ENCODE results near the gene EXOSC2.

The EXOSC2 gene

GRCh38 chr9:130698514-130698913 lies 4.9 kb downstream of the EXOSC2 start:
- DNase-seq, result no peak

GRCh38 chr9:130699047-130699446 lies 5.5 kb downstream of the EXOSC2 start:
- DNase-seq, result no peak

GRCh38 chr9:130701059-130702022 lies 7.8 kb downstream of the EXOSC2 start:
- peak; percentile 32 for DNase-seq

DNA sequence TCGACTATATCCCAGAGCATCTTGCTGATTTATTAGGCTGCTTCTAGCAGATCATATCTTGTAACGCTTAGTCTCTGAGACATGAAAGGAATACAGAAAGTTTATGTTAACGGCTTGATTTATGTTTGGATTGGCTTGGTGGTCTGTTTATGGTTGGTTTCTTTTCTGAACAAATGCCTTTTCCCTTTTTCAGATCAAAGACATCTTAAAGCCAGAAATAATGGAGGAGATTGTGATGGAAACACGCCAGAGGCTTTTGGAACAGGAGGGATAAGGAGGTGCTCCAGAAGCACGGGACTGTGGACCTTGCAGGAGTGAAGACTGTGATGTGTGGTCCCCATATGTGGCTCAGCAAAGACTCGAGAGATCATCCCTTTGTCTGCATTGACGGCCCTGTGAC lies 9.9 kb downstream of the EXOSC2 start:
- DNase-seq, result no peak

GRCh38 chr9:130707225-130707976 lies 13.8 kb downstream of the EXOSC2 start:
- peak; percentile 59 for DNase-seq

GRCh38 chr9:130710822-130711352 lies 17.3 kb downstream of the EXOSC2 start:
- DNase-seq, result no peak

DNA sequence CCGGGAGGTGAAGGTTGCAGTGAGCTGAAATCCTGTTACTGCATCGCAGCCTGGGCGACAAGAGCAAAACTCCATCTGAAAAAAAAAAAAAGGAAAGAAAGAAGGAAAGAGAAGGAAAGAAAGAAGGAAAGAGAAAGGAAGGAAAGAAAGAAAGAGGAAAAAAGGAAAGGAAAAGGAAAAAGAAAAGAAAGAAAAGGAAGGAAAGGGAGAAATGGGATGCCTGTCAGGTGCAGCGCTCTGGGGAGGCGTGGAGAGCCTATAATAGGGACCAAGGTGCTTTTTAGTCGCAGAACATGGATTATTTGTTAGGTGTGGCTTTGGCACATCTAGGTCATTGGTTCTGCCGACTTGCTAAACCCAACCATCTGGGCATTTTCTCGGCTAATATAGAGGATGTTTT lies 17.9 kb downstream of the EXOSC2 start:
- no peak for DNase-seq

GRCh38 chr9:130712564-130713285 lies 19.1 kb downstream of the EXOSC2 start:
- DNase-seq, result peak; percentile 93

- DNase-seq, result peak; percentile 7
These were observed 19.8 kb downstream of the EXOSC2 start for GRCh38 chr9:130713286-130713960.

- no peak for DNase-seq
These were observed 21.1 kb downstream of the EXOSC2 start for GRCh38 chr9:130714586-130715110.

DNA sequence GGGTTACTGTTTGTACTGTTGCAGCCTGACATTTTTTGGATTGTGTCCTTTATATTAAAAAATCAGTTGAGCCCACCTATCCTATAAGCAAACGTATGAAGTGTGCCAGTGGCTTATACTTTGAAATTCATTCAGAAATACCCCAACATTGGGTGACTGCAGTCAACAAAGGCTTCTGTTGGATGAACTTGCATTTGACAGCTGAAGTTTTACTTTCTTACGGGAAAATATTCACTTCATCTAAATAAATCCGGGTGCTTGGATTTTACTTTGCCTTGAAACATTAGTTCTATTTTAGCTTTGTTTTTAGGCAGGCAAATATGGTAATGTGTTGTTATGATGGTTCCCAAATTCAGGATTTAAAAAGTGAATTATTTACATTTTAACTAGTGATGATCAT lies 21.7 kb downstream of the EXOSC2 start:
- no peak for DNase-seq

- no peak for DNase-seq
These were observed 25.0 kb downstream of the EXOSC2 start for GRCh38 chr9:130718562-130718961.

DNA sequence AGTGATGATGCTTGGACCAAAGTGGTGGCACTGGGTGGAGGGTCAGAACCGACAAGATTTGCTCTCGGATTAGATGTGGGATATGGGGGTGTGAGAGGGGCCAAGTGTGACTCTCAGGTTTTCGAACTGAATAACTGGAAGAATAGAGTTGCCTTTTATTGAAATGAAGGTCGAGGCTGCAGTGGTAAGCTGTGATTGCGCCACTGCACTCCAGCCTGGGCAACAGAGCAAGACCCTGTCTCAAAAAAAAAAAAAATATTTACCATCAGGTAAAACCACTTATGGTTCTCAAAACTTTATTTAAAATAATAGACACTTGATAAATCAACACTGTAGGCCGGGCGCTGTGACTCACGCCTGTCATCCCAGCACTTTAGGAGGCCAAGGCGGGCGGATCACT lies 27.2 kb downstream of the EXOSC2 start:
- no peak for DNase-seq

DNA sequence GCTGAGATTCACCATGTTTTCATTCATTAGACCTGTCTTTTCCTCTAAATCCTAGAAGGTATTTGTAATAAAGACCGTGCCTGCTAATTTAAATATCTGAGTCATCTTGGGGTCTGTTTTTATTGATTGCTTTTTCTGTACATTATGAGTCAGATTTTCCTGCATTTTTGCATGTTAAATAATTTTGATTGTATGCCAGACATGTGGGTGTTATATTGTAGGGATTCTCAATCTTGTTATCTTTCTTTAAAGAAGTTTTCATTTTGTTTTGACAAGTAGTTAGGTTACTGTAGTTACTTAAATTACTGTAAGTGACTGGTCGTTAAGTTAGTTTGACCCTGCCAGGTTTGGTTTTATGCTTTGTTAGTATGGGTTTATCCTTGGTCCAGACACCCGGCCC lies 35.1 kb downstream of the EXOSC2 start:
- DNase-seq, result no peak

DNA sequence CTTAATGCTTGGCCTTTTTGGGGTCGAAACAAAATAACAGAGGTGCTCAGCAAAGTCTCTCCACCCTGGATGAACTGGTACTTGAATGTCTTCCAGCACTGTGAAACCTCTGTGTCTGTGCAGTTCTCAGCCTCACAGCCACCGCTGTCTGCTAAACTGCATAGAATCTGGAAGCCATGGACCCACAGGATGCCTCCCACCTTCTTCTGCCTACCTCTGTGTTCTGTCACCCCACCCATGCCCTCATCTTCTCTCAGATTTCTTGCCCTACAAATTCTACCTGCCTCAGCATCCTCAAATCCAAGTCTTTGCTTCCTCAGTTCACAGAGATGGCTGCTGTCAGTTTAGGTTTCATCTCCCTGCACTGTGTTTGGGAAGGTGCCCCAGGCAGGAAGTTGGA lies 35.6 kb downstream of the EXOSC2 start:
- no peak for DNase-seq

- DNase-seq, result peak; percentile 22
These were observed 37.8 kb downstream of the EXOSC2 start for GRCh38 chr9:130731355-130731754.

DNA sequence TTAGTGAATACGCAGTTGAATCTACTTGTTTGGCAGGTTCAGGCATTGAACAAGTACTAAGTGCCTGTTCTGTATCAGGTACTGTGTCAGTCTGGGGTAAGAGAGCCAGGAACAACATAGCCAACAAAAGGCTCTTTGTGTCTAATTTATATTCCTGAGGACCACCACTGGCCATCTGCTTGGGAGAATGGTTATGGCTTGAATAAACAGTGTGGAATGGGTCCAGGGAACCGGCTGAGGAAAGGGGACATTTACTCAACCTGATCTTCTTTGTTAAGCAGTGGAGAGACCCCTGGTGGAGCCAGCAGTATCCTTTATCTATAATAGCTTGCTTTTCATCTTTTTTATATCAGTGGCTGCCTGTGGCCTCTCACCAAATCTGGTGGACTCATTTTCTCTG lies 38.6 kb downstream of the EXOSC2 start:
- no peak for DNase-seq

GRCh38 chr9:130732793-130733221 lies 39.2 kb downstream of the EXOSC2 start:
- DNase-seq, result no peak

DNA sequence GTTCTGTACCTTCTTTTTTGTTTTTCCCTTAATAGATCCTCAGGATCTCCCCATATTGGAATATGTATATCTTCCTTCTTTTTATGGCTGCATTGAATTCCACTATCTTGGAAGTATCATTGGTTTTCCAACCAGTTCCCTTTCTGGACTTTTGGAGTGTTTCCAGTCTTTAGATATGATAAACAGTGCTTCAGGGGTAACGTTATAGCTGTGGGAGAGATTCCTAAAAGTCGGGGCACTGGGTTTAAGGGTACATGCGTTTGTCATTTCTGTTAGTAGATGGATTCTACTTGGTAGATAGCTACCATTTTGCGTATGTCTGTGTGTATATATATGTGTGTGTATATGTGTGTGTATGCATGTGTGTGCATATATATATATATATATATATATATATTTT lies 42.0 kb downstream of the EXOSC2 start:
- DNase-seq, result no peak

DNA sequence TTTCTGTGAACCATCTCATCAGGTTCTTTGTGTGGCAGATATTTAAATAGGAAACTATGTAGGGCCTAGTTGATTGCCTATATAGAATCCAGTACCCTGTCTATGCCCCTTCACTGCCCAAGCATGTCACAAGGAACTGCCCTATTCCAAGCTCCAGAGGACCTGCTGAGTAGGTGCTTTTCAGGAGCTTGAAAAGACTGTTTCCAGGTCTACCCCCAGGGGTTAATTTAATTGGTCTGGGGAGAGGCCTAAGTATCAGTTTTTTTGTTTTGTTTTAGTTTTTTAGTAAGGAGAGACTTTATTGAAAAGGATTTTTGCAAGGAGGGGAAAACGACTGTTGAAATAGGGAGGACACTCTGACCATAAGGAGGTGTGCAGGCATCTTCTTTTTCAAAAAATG lies 43.3 kb downstream of the EXOSC2 start:
- no peak for DNase-seq

- no peak for DNase-seq
These were observed 44.7 kb downstream of the EXOSC2 start for GRCh38 chr9:130738281-130738680.

- no peak for DNase-seq
These were observed 45.5 kb downstream of the EXOSC2 start for GRCh38 chr9:130739081-130739480.
